EL (cell line): ENCODE data around the gene DDN.

Experiments used
- DNase-seq: peaks from one replicate; pipeline ENCODE4 v3.0.0-alpha.2; 2016

The DDN gene

GRCh38 chr12:48980953-48981756, 18.0 kb downstream of the DDN start:
- no peak for DNase-seq

GRCh38 chr12:48980389-48980952, 18.7 kb downstream of the DDN start:
- no peak for DNase-seq

- DNase-seq: no peak
Measured at GRCh38 chr12:48979602-48980388, 19.4 kb downstream of the DDN start.

- no peak for DNase-seq
Measured at GRCh38 chr12:48978741-48979601, 20.2 kb downstream of the DDN start.

- DNase-seq: no peak
Measured at GRCh38 chr12:48978291-48978740, 20.9 kb downstream of the DDN start, which contains the start of gene WNT1. TSS of gene WNT1 (plus strand) at chr12:48978322. CDS start at chr12:48978651, 329 bp downstream.

- DNase-seq: peak; percentile 80
Measured at GRCh38 chr12:48977290-48978281, 21.6 kb downstream of the DDN start.

GRCh38 chr12:48973941-48974673, 25.1 kb downstream of the DDN start:
- peak; percentile 47 for DNase-seq

GRCh38 chr12:48973531-48973930, 25.6 kb downstream of the DDN start:
- peak; percentile 48 for DNase-seq

- no peak for DNase-seq
Measured at GRCh38 chr12:48972952-48973483, 26.2 kb downstream of the DDN start.

GRCh38 chr12:48972213-48972951, 26.8 kb downstream of the DDN start:
- peak; percentile 85 for DNase-seq

GRCh38 chr12:48970702-48971334, 28.4 kb downstream of the DDN start:
- DNase-seq: no peak

- no peak for DNase-seq
Measured at GRCh38 chr12:48969833-48970701, 29.1 kb downstream of the DDN start.

GRCh38 chr12:48969160-48969771, 29.9 kb downstream of the DDN start:
- DNase-seq: no peak

- no peak for DNase-seq
Measured at GRCh38 chr12:48968467-48968866, 30.7 kb downstream of the DDN start.

- no peak for DNase-seq
Measured at GRCh38 chr12:48967991-48968390, 31.2 kb downstream of the DDN start.

GRCh38 chr12:48966177-48966895, 32.8 kb downstream of the DDN start:
- no peak for DNase-seq
